Measurements from ENCODE around the gene C1orf167.

C1orf167 gene

GRCh38 chr1:11761285-11761684 is 708 bp upstream of the C1orf167 start:
- no peak for DNase-seq (ENCODE audit: low read depth)

DNA sequence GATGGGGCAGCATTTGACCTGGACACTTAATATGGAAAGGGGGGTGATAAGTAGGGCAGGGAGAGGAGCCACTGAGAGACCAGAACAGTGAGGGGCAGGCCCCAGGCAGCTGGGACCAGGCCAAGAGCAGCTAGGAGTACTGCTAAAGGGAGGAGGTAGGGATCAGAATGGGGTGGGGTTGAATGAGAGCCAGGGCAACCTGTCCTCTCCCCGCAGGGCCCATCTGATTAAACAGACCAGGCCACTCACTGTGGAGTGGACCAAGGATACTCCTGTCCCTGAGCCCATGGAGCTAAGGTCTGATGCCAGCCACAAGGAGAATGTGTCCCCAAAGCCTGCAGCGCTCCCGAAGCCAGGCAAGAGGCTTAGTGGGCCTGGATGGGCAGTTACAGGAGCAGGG is 2.1 kb downstream of the C1orf167 start:
- DNase-seq (ENCODE audit: low read depth) = no peak

DNA sequence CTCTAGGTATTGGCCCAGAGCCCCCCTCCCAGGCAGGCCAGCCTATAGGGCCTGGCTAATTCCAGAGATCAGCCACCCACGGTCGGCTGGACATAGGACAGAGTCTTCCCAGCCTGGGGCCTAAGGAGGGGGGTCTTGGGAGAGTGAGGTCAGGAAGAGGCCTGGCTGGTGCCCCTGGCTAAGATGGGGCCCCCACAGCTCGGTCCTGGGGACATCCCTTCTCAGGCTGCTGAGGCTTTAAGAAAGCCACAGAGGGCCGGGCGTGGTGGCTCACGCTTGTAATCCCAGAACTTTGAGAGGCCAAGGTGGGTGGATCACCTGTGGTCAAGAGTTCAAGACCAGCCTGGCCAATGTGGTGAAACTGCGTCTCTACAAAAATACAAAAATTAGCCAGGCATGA is 2.5 kb downstream of the C1orf167 start:
- no peak for DNase-seq (ENCODE audit: low read depth)

GRCh38 chr1:11765661-11766428 is 3.9 kb downstream of the C1orf167 start:
- no peak for DNase-seq (ENCODE audit: low read depth)

- DNase-seq (ENCODE audit: low read depth) = no peak
Observed at GRCh38 chr1:11766429-11766776, 4.4 kb downstream of the C1orf167 start.

- no peak for DNase-seq (ENCODE audit: low read depth)
Observed at GRCh38 chr1:11767922-11768704, 6.1 kb downstream of the C1orf167 start.

DNA sequence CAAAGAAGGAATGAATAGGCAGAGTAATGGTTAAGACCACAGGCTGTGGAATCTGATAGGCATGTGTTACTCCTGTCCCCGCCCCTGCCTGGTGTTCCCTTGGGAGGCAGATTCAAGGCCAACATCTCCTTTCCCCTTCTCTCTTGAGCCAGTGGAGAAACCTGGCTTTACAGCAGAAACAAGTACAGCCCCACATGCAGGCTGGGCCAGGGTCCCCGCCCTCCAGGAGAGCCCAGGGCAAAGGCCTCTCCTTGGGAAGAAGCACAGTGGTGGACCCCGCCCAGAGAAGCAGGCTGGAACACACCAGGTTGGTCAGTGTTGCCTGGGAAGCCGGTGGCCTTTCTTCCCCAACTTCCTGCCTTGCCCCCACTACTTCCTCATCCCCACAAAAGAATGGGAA is 6.8 kb downstream of the C1orf167 start:
- DNase-seq (ENCODE audit: low read depth) = no peak

- no peak for DNase-seq (ENCODE audit: low read depth)
Observed at GRCh38 chr1:11769274-11769673, 7.3 kb downstream of the C1orf167 start.

GRCh38 chr1:11770011-11770410 is 8.0 kb downstream of the C1orf167 start:
- DNase-seq (ENCODE audit: low read depth) = no peak

DNA sequence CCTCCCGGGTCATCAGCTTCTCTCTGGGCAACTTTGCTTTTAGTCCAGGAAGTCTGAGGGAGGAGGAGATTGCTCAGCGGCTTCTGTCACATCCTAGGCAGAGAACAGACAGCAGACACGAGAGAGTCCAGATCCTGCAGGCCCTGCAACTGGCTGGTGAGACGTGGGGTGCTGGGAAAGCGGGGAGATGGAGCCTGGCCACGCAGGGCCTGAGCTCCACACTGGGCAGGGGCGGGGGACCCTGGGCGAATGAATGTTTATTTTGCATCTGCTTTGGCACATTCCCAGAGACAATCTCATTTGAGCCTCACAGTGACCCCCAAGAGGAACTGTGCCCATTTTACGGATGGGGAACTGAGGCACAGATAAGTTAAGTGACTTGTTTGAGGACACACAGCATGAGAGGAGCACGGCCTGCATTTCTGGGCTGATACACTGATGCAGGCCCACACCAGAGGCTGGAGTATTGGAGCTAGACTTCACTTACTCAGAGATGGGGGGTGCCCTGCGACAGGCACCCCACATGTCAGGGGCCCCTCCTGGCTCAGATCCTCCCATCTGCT is 9.6 kb downstream of the C1orf167 start:
- DNase-seq (ENCODE audit: low read depth) = no peak

DNA sequence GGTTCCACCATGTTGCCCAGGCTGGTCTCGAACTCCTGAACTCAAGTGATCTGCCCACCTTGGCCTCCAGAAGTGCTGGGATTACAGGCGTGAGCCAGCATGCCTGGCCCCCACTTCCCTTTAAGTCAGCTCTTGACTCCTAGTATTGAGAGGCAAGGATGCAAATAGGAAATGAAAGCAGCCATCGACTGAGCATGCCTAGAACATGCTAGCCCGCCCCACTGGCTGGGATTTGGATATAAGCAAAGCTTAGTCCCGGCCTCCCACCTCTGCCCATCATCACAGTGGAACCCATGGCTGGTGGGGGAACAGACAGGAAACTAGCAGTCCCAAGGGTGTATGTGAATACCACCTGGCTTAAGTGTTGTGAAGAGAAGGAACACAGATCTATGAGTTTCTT is 10.5 kb downstream of the C1orf167 start:
- no peak for DNase-seq (ENCODE audit: low read depth)

- no peak for DNase-seq (ENCODE audit: low read depth)
Observed at GRCh38 chr1:11774753-11775152, 12.8 kb downstream of the C1orf167 start.

DNA sequence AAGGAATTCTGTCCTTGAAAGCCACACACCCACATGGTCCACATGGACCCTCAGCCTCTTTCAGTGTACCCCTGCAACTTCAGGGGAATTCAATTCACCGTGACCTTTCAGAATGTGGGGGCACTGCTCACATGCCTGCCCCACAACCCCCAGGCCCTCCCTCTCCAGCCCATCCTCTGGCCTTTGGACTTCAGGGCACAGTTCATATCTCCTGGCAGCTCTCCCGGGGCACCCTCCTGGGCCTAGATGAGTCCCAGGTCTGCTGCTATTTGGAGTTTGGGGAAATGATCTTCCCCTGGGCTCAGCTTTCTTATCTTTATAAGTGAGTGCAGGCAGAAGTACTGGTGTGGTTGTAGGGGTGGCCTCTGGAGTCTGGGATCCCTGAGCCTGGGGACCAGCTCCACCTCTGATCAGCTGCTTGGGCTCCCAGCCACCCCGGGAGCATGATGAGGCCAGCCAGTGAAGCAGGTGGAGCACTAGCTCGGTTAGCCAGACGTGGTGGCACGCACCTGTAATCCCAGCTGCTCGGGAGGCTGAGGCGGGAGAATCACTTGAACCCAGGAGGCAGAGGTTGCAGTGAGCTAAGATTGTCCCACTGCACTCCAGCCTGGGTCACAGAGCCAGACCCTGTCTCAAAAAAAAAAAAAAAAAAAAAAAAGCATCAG is 15.8 kb downstream of the C1orf167 start:
- DNase-seq (ENCODE audit: low read depth) = no peak

DNA sequence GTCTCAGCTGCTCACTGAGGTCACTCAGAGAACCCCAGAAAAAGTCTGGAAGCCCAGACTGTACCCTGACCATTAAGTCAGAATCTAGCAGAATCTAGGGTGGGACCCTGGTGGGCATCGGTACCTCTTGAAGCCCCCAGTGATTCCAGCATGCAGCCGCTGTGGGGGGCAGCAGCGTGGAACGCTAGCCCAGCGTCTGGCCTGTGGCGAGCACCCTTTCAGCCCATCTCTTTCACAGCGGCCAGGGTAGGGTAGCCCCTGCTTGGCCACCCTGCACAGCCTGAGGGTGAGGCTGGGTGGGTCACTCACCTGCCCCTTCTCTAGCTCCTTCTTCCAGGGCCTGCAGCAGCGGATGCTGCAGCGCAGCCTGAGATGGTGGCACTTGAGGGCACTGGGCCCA is 16.3 kb downstream of the C1orf167 start:
- no peak for DNase-seq (ENCODE audit: low read depth)

DNA sequence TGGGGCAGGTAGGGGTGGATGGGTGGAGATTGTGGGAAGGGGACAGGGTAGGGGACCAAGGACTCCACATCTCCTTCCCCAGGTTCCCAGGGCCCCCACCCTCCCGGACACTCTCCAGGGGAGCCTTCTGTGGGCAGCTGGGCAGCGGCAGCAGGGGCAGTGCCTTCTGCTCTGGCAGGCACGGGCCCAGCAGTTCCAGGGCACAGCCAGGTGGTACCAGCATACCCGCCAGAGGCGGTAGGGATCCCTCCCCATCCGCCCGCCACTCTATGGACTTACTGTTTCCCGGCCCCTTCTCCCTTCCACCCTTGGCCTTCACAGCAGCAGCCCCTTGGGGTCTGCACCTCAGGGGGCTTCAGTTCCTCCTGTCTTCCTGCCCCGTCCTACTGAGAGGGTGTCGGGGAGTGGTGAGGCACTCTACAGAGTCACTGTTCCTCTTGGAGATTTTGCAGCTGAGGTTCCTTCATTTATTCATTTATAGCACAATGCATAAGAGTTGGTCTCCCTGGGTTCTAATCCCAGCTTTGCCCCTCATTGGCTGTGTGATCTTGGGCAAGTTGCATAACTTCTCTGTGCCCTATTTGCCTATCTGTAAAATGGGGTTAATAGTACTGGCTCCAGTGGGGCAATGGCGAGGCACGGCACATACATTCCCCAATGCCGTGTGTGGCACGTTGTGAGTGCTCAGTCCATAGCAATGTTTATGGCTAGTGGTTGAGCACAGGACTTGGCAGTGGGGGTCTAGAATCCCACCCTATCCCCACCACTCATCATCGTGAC is 17.0 kb downstream of the C1orf167 start:
- DNase-seq (ENCODE audit: low read depth) = no peak

GRCh38 chr1:11779715-11780379 is 17.9 kb downstream of the C1orf167 start:
- DNase-seq (ENCODE audit: low read depth) = no peak

DNA sequence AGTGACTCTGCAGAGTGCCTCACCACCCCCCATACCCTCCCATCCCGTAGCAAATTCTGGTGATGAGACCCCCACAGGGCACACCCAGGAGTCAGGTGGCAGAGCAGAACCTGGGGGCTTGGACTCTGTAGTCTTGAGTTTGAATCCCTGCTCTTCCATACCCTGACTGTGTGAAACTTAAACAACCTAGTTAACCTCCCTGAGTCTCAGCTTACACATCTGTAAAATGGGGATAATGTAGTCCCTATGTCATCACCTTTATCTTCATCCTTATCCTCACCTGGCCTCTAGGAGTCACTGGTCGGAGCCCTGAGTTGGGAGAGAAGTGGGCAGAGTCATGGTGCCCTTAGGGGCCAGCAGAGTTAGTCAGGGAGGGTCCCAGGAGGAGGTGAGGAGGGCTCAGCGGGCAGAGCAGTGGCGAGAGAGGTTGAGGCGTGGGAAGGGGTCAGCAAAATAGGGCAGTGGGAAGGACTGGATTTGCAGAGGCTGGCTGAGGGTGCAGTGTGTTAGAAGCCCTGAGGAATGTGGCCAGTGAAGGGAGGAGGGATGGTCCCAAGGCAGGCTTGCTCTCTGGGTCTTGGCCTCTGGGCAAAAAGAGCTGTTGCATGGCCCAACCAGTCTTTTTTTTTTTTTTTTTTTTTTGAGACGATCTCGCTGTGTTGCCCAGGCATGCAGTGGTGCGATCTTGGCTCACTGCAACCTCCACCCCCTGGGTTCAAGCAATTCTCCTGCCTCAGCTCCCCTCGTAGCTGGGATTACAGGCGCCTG is 18.6 kb downstream of the C1orf167 start:
- DNase-seq (ENCODE audit: low read depth) = no peak

- no peak for DNase-seq (ENCODE audit: low read depth)
Observed at GRCh38 chr1:11781297-11781696, 19.3 kb downstream of the C1orf167 start.

GRCh38 chr1:11782127-11782708 is 20.2 kb downstream of the C1orf167 start:
- DNase-seq (ENCODE audit: low read depth) = no peak

DNA sequence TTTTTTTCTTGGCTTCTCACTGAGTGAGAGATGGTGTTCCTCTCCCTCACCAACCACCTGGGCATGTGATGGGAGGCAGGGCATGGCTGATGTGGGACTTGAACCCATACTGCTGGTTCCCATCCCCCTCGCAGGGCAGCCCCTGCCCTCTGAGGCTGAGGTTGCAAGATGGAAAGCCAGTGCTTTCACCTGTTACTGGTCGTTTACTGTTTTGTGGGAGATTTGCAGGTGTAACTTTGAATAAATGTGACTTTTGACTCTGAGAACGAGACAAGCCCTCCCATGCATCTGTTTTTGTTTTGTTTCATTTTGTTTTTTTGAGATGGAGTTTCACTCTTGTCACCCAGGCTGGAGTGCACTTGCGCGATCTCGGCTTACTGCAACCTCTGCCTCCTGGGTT is 21.6 kb downstream of the C1orf167 start:
- DNase-seq (ENCODE audit: low read depth) = no peak
